Mesendoderm (in vitro differentiated cells): ENCODE data around the gene ZNF672.
A peak's percentile ranks its signal among the peaks of the same experiment; 100 is the strongest.
"Not testable (repeated sequence)": the region's sequence is repeated elsewhere in the genome, so short reads cannot be mapped to it uniquely, and the experiment has no call there.

Source experiments
- DNase-seq: peaks from one replicate; pipeline ENCODE4 v3.0.0; 2013
- H2AK5ac ChIP-seq: 2 replicates; pipeline ENCODE4 v1.6.1; 2013; ENCODE audit warnings: low read length, inconsistent platforms
- H2BK120ac ChIP-seq: 2 replicates; pipeline ENCODE4 v1.6.1; 2013; ENCODE audit warnings: low read depth, mild to moderate bottlenecking, low read length, moderate library complexity, mixed read lengths
- H2BK15ac ChIP-seq: replicated peaks from 2 replicates; pipeline ENCODE4 v1.6.1; 2013; ENCODE audit warnings: low read depth, mild to moderate bottlenecking, moderate library complexity
- H2BK5ac ChIP-seq: 2 replicates; pipeline ENCODE4 v1.6.1; 2013; ENCODE audit warnings: low read length, inconsistent platforms
- H3K18ac ChIP-seq: 2 replicates; pipeline ENCODE4 v1.6.1; 2013; ENCODE audit warnings: mild to moderate bottlenecking, low read length, mixed read lengths
- H3K23ac ChIP-seq: one replicate; pipeline ENCODE4 v1.6.1; 2013; ENCODE audit warnings: low read length
- H3K27ac ChIP-seq: 2 replicates; pipeline ENCODE4 v1.5.1; 2013; ENCODE audit warnings: low read depth, mild to moderate bottlenecking, inconsistent platforms, low read length, moderate library complexity
- H3K27me3 ChIP-seq: 2 replicates; pipeline ENCODE4 v1.6.1; 2013; ENCODE audit warnings: low read length, control low read depth, mild to moderate bottlenecking, inconsistent platforms; ENCODE audit not compliant: insufficient read depth, poor library complexity
- H3K36me3 ChIP-seq: 2 replicates; pipeline ENCODE4 v1.6.1; 2013; ENCODE audit warnings: low read length, inconsistent platforms; ENCODE audit not compliant: control insufficient read depth, insufficient read depth
- H3K4ac ChIP-seq: one replicate; pipeline ENCODE4 v1.6.1; 2013; ENCODE audit warnings: low read depth, mild to moderate bottlenecking, low read length, moderate library complexity
- H3K4me1 ChIP-seq: 2 replicates; pipeline ENCODE4 v1.6.1; 2013; ENCODE audit warnings: low read depth, low read length, inconsistent platforms; ENCODE audit not compliant: control insufficient read depth
- H3K4me2 ChIP-seq: 2 replicates; pipeline ENCODE4 v1.6.1; 2013; ENCODE audit warnings: low read length
- H3K4me3 ChIP-seq: 2 replicates; pipeline ENCODE4 v1.5.1; 2013; ENCODE audit warnings: mild to moderate bottlenecking, low read length
- H3K56ac ChIP-seq: one replicate; pipeline ENCODE4 v1.6.1; 2013; ENCODE audit warnings: low read length
- H3K79me1 ChIP-seq: 2 replicates; pipeline ENCODE4 v1.6.1; 2013; ENCODE audit warnings: low read length, inconsistent platforms
- H3K79me2 ChIP-seq: 2 replicates; pipeline ENCODE4 v1.6.1; 2013; ENCODE audit warnings: mild to moderate bottlenecking, low read length; ENCODE audit not compliant: control insufficient read depth, insufficient read depth
- H3K9ac ChIP-seq: 2 replicates; pipeline ENCODE4 v1.6.1; 2013; ENCODE audit warnings: low read length, inconsistent platforms
- H4K5ac ChIP-seq: one replicate; pipeline ENCODE4 v1.6.1; 2013; ENCODE audit warnings: low read length
- H4K8ac ChIP-seq: one replicate; pipeline ENCODE4 v1.6.1; 2013; ENCODE audit warnings: low read depth, mild to moderate bottlenecking, control low read depth, low read length, moderate library complexity
- WGBS: extraction: QIAGEN DNeasy Blood & Tissue Kit; methylation state at CpG from one replicate; pipeline ENCODE4 v1.1.7; 2013; ENCODE audit warnings: low lambda C conversion rate, missing lambda C conversion rate; ENCODE audit not compliant: insufficient coverage; ENCODE audit errors: extremely low coverage; 5-methylcytosine and 5-hydroxymethylcytosine counted together

Gene ZNF672

GRCh38 chr1:248824701-248825100 is 13.3 kb upstream of the ZNF672 start:
- no peak overlapping the region for H3K56ac ChIP-seq
- no peak overlapping the region for H3K23ac ChIP-seq
- no peak overlapping the region for H2BK15ac ChIP-seq
- H2BK120ac ChIP-seq, result no peak overlapping the region
- H4K5ac ChIP-seq, result no peak overlapping the region
- peaks cover 5% of the 10 kb centered on the region for H3K36me3 ChIP-seq
- H3K4ac ChIP-seq, result no peak overlapping the region
- no peak overlapping the region for H2AK5ac ChIP-seq
- no peak overlapping the region for H4K8ac ChIP-seq
- no peak overlapping the region for H3K4me3 ChIP-seq
- no peak for DNase-seq
- no peak overlapping the region for H3K4me2 ChIP-seq
- peak overlapping the region; percentile 95 for H3K9ac ChIP-seq
- peaks cover 30% of the 10 kb centered on the region for H3K79me2 ChIP-seq
- no peak overlapping the region for H3K27ac ChIP-seq
- no peak overlapping the region for H2BK5ac ChIP-seq
- no peaks in the 10 kb centered on the region for H3K4me1 ChIP-seq
- no peak overlapping the region for H3K18ac ChIP-seq
- WGBS, result no CpG with 5 or more reads among the region's 3 CpGs
- H3K79me1 ChIP-seq, result peaks cover 32% of the 10 kb centered on the region
- no peaks in the 10 kb centered on the region for H3K27me3 ChIP-seq

GRCh38 chr1:248825136-248825535 is 12.9 kb upstream of the ZNF672 start:
- H3K23ac ChIP-seq, result no peak overlapping the region
- H3K4ac ChIP-seq, result peak overlapping the region; percentile 19
- no peaks in the 10 kb centered on the region for H3K27me3 ChIP-seq
- H2BK5ac ChIP-seq, result no peak overlapping the region
- peaks cover 3% of the 10 kb centered on the region for H3K36me3 ChIP-seq
- H3K4me2 ChIP-seq, result peak overlapping the region; percentile 78
- H3K56ac ChIP-seq, result peak overlapping the region; percentile 97
- H3K18ac ChIP-seq, result no peak overlapping the region
- no peak overlapping the region for H4K5ac ChIP-seq
- H2BK120ac ChIP-seq, result no peak overlapping the region
- no peak for DNase-seq
- peaks cover 29% of the 10 kb centered on the region for H3K79me1 ChIP-seq
- H3K9ac ChIP-seq, result peak overlapping the region; percentile 95
- peak overlapping the region; percentile 97 for H3K4me3 ChIP-seq
- no peak overlapping the region for H4K8ac ChIP-seq
- H2AK5ac ChIP-seq, result no peak overlapping the region
- no peak overlapping the region for H3K27ac ChIP-seq
- no peaks in the 10 kb centered on the region for H3K4me1 ChIP-seq
- no CpG with 5 or more reads among the region's 10 CpGs for WGBS
- peaks cover 28% of the 10 kb centered on the region for H3K79me2 ChIP-seq
- no peak overlapping the region for H2BK15ac ChIP-seq

GRCh38 chr1:248825573-248825908 is 12.5 kb upstream of the ZNF672 start:
- H2AK5ac ChIP-seq, result no peak overlapping the region
- peak overlapping the region; percentile 19 for H3K4ac ChIP-seq
- H3K4me3 ChIP-seq, result peak overlapping the region; percentile 97
- no peak for DNase-seq
- H3K23ac ChIP-seq, result no peak overlapping the region
- peak overlapping the region; percentile 95 for H3K9ac ChIP-seq
- H3K79me1 ChIP-seq, result peaks cover 27% of the 10 kb centered on the region
- no peak overlapping the region for H3K27ac ChIP-seq
- no CpG with 5 or more reads among the region's 18 CpGs for WGBS
- no peak overlapping the region for H4K8ac ChIP-seq
- H3K36me3 ChIP-seq, result peaks cover 1% of the 10 kb centered on the region
- H3K4me2 ChIP-seq, result peak overlapping the region; percentile 78
- H3K27me3 ChIP-seq, result no peaks in the 10 kb centered on the region
- no peak overlapping the region for H2BK5ac ChIP-seq
- H2BK120ac ChIP-seq, result no peak overlapping the region
- H4K5ac ChIP-seq, result no peak overlapping the region
- H3K4me1 ChIP-seq, result no peaks in the 10 kb centered on the region
- peaks cover 28% of the 10 kb centered on the region for H3K79me2 ChIP-seq
- no peak overlapping the region for H2BK15ac ChIP-seq
- peak overlapping the region; percentile 97 for H3K56ac ChIP-seq
- H3K18ac ChIP-seq, result peak overlapping the region; percentile 18

GRCh38 chr1:248825909-248826760 is 11.9 kb upstream of the ZNF672 start, which contains the start of gene SH3BP5L:
SH3BP5L (minus strand) TSS chr1:248825915; CDS start chr1:248824935, 980 bp downstream.
- peak within 1 kb of the TSS; percentile 94 for H2BK5ac ChIP-seq
- no peak within 1 kb of the TSS for H2BK120ac ChIP-seq
- peak within 1 kb of the TSS; percentile 3 for H3K23ac ChIP-seq
- H3K27me3 ChIP-seq, result no peaks in the 10 kb centered on the region
- no peak within 1 kb of the TSS for H4K8ac ChIP-seq
- H3K9ac ChIP-seq, result peak within 1 kb of the TSS; percentile 97
- H3K18ac ChIP-seq, result peak within 1 kb of the TSS; percentile 18
- H4K5ac ChIP-seq, result no peak within 1 kb of the TSS
- no peaks in the 10 kb centered on the region for H3K4me1 ChIP-seq
- no peak within 1 kb of the TSS for H2BK15ac ChIP-seq
- peaks cover 27% of the 10 kb centered on the region for H3K79me1 ChIP-seq
- H3K27ac ChIP-seq, result peak within 1 kb of the TSS; percentile 59
- H3K4ac ChIP-seq, result peak within 1 kb of the TSS; percentile 95
- peak; percentile 98 for DNase-seq
- peaks cover 28% of the 10 kb centered on the region for H3K79me2 ChIP-seq
- H2AK5ac ChIP-seq, result no peak within 1 kb of the TSS
- H3K56ac ChIP-seq, result peak within 1 kb of the TSS; percentile 97
- H3K4me2 ChIP-seq, result peak within 1 kb of the TSS; percentile 81
- peaks cover 1% of the 10 kb centered on the region for H3K36me3 ChIP-seq
- WGBS, result no CpG with 5 or more reads among the region's 56 CpGs
- H3K4me3 ChIP-seq, result peak within 1 kb of the TSS; percentile 97

GRCh38 chr1:248828845-248829244 is 9.2 kb upstream of the ZNF672 start:
- Histone ChIP-seq H3K79me2 (peaks cover 13% of the 10 kb centered on the region), H3K23ac (no peak overlapping the region), H3K79me1 (peaks cover 10% of the 10 kb centered on the region), H3K4me1 (no peaks in the 10 kb centered on the region), H3K9ac (no peak overlapping the region), H2AK5ac (no peak overlapping the region), H3K4me2 (no peak overlapping the region), H4K5ac (no peak overlapping the region), H3K27ac (no peak overlapping the region), H3K56ac (no peak overlapping the region), H2BK120ac (no peak overlapping the region), H4K8ac (no peak overlapping the region), H2BK5ac (no peak overlapping the region), H3K27me3 (no peaks in the 10 kb centered on the region), H3K4me3 (no peak overlapping the region), H3K36me3 (no peaks in the 10 kb centered on the region), H3K18ac (no peak overlapping the region), H2BK15ac (no peak overlapping the region), H3K4ac (no peak overlapping the region)
- DNase-seq, result no peak
- WGBS, result no CpG with 5 or more reads among the region's 3 CpGs

- not testable (repeated sequence) for H3K56ac ChIP-seq, DNase-seq, H4K5ac ChIP-seq, H3K18ac ChIP-seq, H3K79me2 ChIP-seq, H3K4me1 ChIP-seq, H3K9ac ChIP-seq, H3K27me3 ChIP-seq, H3K4me3 ChIP-seq, H3K4ac ChIP-seq, H4K8ac ChIP-seq, H3K4me2 ChIP-seq, H3K23ac ChIP-seq, H2BK5ac ChIP-seq, H3K27ac ChIP-seq, H3K36me3 ChIP-seq, H2BK15ac ChIP-seq, H3K79me1 ChIP-seq, H2BK120ac ChIP-seq, H2AK5ac ChIP-seq
- WGBS, result no CpG with 5 or more reads among the region's 3 CpGs
Observed at GRCh38 chr1:248830718-248831017, 7.4 kb upstream of the ZNF672 start.
